Uterus (tissue), 2 donors: ENCODE measurements around the gene MOV10L1.

ENCODE experiments used
- CTCF ChIP-seq, 4 experiments: fragments of 200-600 bp in 2 of 4; fragments of 450-650 bp in 2 of 4; sonication (generic) in 2 of 4; IDR thresholded peaks; one replicate each; pipeline ENCODE4 v1.5.1; 2016 to 2019; ENCODE audit warnings: antibody characterized with exemption in 4 of 4, mild to moderate bottlenecking in 2 of 4, moderate library complexity in 1 of 4
- POLR2A ChIP-seq, 2 donors: fragments of 450-650 bp; IDR thresholded peaks; one replicate each; pipeline ENCODE4 v1.6.1; 2016; ENCODE audit warnings: antibody characterized with exemption in 2 of 2, mild to moderate bottlenecking in 1 of 2, moderate library complexity in 1 of 2

GRCh38 chr22:50150161-50151129, 60.6 kb downstream of the MOV10L1 start:
- TF ChIP-seq CTCF (IDR thresholded peaks at IDR 0.05) (no peak), POLR2A (IDR thresholded peaks at IDR 0.05) (no peak)
